Osteoblast (primary cell): ENCODE results near the gene IL19. TPM values are rescaled to one million over a fixed set of nuclear protein-coding genes. Genes with fewer than 3 reads are reported as not detected.
A peak's percentile ranks its signal among the peaks of the same experiment; 100 is the strongest.
"Not testable (repeated sequence)": the region's sequence is repeated elsewhere in the genome, so short reads cannot be mapped to it uniquely, and the experiment has no call there.

ENCODE experiments used
- DNase-seq: peaks from one replicate; pipeline ENCODE4 v3.0.0; 2011; ENCODE audit warnings: low spot score, mixed read lengths; ENCODE audit not compliant: insufficient read length; ENCODE audit errors: missing footprints
- H2AFZ ChIP-seq: 2 replicates; pipeline ENCODE4 v1.6.0; 2011; ENCODE audit warnings: mild to moderate bottlenecking, low read length
- H3K27ac ChIP-seq: 2 replicates; pipeline ENCODE4 v1.5.1; 2011; ENCODE audit warnings: mild to moderate bottlenecking, low read depth, low read length, moderate library complexity
- H3K27me3 ChIP-seq: 2 replicates; pipeline ENCODE4 v1.6.0; 2012; ENCODE audit warnings: mild to moderate bottlenecking, control low read depth, inconsistent platforms, low read length, moderate library complexity; ENCODE audit not compliant: insufficient read depth
- H3K36me3 ChIP-seq: 2 replicates; pipeline ENCODE4 v1.5.1; 2011; ENCODE audit warnings: mild to moderate bottlenecking, low read length, control low read depth, moderate library complexity; ENCODE audit not compliant: insufficient read depth
- H3K4me1 ChIP-seq: 2 replicates; pipeline ENCODE4 v1.5.1; 2011; ENCODE audit warnings: mild to moderate bottlenecking, low read length, control low read depth, moderate library complexity; ENCODE audit not compliant: insufficient read depth
- H3K4me2 ChIP-seq: 2 replicates; pipeline ENCODE4 v1.6.0; 2011; ENCODE audit warnings: mild to moderate bottlenecking, low read length; ENCODE audit not compliant: insufficient read depth
- H3K4me3 ChIP-seq: fragments of 200-600 bp; sonication (generic); 3 replicates; pipeline ENCODE4 v1.5.1; 2012; ENCODE audit warnings: mild to moderate bottlenecking, low read length, inconsistent platforms; ENCODE audit not compliant: insufficient read depth
- H3K79me2 ChIP-seq: 2 replicates; pipeline ENCODE4 v1.6.0; 2012; ENCODE audit warnings: mild to moderate bottlenecking, low read length, control low read depth, inconsistent platforms; ENCODE audit not compliant: insufficient read depth
- H3K9me3 ChIP-seq: 2 replicates; pipeline ENCODE4 v1.5.1; 2011; ENCODE audit warnings: low read depth, low read length, control low read depth
- H4K20me1 ChIP-seq: 2 replicates; pipeline ENCODE4 v1.6.0; 2012; ENCODE audit warnings: mild to moderate bottlenecking, low read length, control low read depth; ENCODE audit not compliant: insufficient read depth
- total RNA-seq: library from RNA; depleted of rRNA; stranded (reverse); fragments of >200 nt; gene quantifications from 2 replicates; pipeline ENCODE4 v1.2.3, GENCODE V29; 2012
- TF ChIP-seq, protein P1 (sequence below): IDR thresholded peaks from 2 replicates; pipeline ENCODE4 v1.5.1; 2011; ENCODE audit warnings: mild to moderate bottlenecking, low read depth, low read length, moderate library complexity; ENCODE audit errors: extremely low read depth

The IL19 gene
- total RNA-seq, 1 donor, result not detected

DNA sequence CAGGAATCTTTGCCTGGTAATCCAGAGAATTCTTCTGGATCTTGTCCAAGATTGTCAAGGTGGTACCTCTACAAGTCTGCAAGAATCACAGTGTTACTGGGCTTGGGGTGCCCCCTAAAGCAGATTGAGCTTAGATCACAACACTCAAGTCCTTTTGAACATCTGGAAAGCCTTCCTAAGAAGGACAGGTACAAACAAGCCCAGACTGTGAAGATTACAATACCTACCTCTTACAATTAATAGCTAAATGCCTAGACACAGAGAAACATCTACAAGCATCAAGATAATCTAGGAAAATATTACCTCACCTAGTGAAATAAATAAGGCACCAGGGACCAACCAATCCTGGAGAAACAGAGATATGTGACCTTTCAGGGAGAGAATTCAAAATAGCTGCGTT lies 77.4 kb downstream of the IL19 start:
- Histone ChIP-seq H3K27me3 (peaks cover 5% of the 10 kb centered on the region), H4K20me1 (no peaks in the 10 kb centered on the region), H3K4me1 (peaks cover 3% of the 10 kb centered on the region), H2AFZ (no peak overlapping the region), H3K79me2 (no peaks in the 10 kb centered on the region), H3K27ac (no peak overlapping the region), H3K4me2 (no peak overlapping the region), H3K36me3 (no peaks in the 10 kb centered on the region), H3K9me3 (no peaks in the 10 kb centered on the region), H3K4me3 (no peak overlapping the region)
- DNase-seq, result no peak
- TF ChIP-seq, protein P1, sequence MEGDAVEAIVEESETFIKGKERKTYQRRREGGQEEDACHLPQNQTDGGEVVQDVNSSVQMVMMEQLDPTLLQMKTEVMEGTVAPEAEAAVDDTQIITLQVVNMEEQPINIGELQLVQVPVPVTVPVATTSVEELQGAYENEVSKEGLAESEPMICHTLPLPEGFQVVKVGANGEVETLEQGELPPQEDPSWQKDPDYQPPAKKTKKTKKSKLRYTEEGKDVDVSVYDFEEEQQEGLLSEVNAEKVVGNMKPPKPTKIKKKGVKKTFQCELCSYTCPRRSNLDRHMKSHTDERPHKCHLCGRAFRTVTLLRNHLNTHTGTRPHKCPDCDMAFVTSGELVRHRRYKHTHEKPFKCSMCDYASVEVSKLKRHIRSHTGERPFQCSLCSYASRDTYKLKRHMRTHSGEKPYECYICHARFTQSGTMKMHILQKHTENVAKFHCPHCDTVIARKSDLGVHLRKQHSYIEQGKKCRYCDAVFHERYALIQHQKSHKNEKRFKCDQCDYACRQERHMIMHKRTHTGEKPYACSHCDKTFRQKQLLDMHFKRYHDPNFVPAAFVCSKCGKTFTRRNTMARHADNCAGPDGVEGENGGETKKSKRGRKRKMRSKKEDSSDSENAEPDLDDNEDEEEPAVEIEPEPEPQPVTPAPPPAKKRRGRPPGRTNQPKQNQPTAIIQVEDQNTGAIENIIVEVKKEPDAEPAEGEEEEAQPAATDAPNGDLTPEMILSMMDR, result no peak

DNA sequence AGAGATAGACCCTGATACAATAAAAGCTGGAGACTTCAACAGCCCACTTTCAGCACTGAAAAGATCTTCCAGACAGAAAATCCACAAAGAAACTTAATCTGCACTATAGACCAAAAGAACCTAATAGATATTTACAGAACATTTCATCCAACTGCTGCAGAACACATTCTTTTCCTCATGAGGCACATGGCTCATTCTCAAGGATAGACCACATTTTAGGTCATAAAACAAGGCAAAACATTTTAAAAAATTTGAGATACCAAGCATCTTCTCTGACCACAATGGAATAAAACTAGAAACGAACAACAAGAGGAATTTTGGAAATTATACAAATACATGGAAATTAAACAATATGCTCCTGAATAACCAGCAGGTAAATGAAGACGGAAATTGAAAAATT lies 79.8 kb downstream of the IL19 start:
- Histone ChIP-seq H3K4me3 (no peak overlapping the region), H3K27me3 (peaks cover 5% of the 10 kb centered on the region), H3K9me3 (no peaks in the 10 kb centered on the region), H3K4me1 (peaks cover 3% of the 10 kb centered on the region), H2AFZ (no peak overlapping the region), H3K79me2 (no peaks in the 10 kb centered on the region), H3K4me2 (no peak overlapping the region), H4K20me1 (no peaks in the 10 kb centered on the region), H3K36me3 (no peaks in the 10 kb centered on the region), H3K27ac (no peak overlapping the region)
- no peak for DNase-seq
- TF ChIP-seq, protein P1, result no peak

DNA sequence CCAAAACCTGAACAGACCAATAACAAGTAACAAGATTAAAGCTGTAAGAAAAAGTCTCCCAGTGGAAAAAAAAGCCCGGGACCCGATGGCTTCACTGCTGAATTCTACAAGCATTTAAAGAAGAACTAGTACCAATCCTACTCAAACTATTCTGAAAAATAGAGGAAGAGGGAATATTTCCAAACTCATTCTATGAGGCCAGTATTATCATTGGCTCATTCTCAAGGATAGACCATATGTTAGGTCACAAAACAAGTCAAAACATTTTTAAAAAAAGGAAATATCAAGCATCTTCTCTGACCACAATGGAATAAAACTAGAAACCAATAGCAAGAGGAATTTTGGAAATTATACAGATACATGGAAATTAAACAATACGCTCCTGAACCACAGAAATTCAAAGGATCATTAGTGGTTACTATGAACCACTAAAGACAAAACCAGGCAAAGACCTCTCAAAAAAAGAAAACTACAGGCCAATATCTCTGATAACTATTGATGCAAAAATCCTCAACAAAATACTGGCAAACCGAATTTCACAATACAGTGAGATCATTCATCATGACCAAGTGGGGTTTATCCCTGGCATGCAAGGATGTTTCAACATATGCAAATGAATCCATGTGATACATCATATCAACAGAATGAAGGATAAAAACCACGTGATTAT lies 80.9 kb downstream of the IL19 start:
- Histone ChIP-seq H3K4me1 (peaks cover 3% of the 10 kb centered on the region), H3K79me2 (no peaks in the 10 kb centered on the region), H3K27ac (peak overlapping the region; percentile 56), H3K27me3 (peaks cover 8% of the 10 kb centered on the region), H2AFZ (no peak overlapping the region), H3K4me2 (peak overlapping the region; percentile 4), H3K9me3 (no peaks in the 10 kb centered on the region), H3K4me3 (no peak overlapping the region), H4K20me1 (no peaks in the 10 kb centered on the region), H3K36me3 (no peaks in the 10 kb centered on the region)
- TF ChIP-seq, protein P1, result no peak
- DNase-seq, result no peak

DNA sequence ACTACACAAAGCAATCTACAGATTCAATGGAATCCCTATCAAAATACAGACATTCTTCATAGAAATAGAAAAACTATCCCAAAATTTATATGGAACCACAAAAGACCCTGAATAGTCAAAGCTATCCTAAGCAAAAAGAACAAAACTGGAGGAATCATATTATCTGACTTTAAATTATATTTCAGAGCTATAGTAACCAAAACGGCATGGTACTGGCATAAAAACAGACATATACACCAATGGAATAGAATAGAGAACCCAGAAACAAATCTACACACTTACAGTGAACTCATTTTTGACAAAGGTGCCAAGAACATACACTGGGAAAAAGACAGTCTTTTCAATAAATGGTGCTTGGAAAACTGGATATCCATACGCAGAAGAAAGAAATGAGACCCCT lies 82.1 kb downstream of the IL19 start:
- H3K36me3 ChIP-seq, DNase-seq, H3K4me3 ChIP-seq, H3K4me1 ChIP-seq, H3K79me2 ChIP-seq, H3K9me3 ChIP-seq, H3K4me2 ChIP-seq, H2AFZ ChIP-seq, H4K20me1 ChIP-seq, H3K27ac ChIP-seq, H3K27me3 ChIP-seq: not testable (repeated sequence)

DNA sequence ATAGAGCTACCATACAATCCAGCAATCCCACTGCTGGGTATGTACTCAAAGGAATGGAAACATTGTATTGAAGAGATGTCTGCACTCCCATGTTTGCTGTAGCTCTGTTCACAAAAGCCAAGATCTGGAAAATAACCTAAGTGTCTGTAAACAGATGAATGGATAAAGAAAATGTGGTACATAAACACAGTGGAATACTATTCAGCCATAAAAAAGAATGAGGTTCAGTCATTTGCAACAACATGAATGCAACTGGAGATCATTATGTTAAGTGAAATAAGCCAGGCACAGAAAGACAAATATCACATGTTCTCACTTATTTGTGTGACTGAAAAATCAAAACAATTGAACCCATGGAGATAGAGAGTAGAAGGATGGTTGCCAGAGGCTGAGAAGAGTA lies 83.1 kb downstream of the IL19 start:
- H3K4me2 ChIP-seq, H3K4me3 ChIP-seq, H3K4me1 ChIP-seq, H4K20me1 ChIP-seq, H2AFZ ChIP-seq, DNase-seq, H3K79me2 ChIP-seq, H3K27me3 ChIP-seq, H3K36me3 ChIP-seq, H3K9me3 ChIP-seq, H3K27ac ChIP-seq: not testable (repeated sequence)
